Dermis blood vessel endothelial cell (primary cell): ENCODE results near the gene KANSL3. TPM values are rescaled to one million over a fixed set of nuclear protein-coding genes. Genes with fewer than 3 reads are reported as not detected.

Experiments
- total RNA-seq: library from RNA; depleted of rRNA; stranded (reverse); fragments of >200 nt; gene quantifications from 2 replicates; pipeline ENCODE4 v1.2.3, GENCODE V29; 2014

The KANSL3 gene
- total RNA-seq, 1 donor from 2014 or later, result 27.7 TPM

Other genes with a start within 250 kb of the KANSL3 start
- gene NEURL3, start 133.0 kb downstream of the KANSL3 start, total RNA-seq, result 0.05 and 0.51 TPM in 2 replicates
- 11.4 and 15.4 TPM in 2 replicates for gene ARID5A, start 101.6 kb downstream of the KANSL3 start, total RNA-seq
- gene FER1L5, start 4.5 kb upstream of the KANSL3 start, total RNA-seq, result under 0.01 TPM in 1 of 2 replicates, not detected in the other
- 24.2 and 24.7 TPM in 2 replicates for gene LMAN2L, start 101.8 kb upstream of the KANSL3 start, total RNA-seq
- gene CNNM4, start 122.6 kb upstream of the KANSL3 start, total RNA-seq, result 2.4 and 3.2 TPM in 2 replicates
- 14.0 and 24.9 TPM in 2 replicates for gene CNNM3, start 178.0 kb upstream of the KANSL3 start, total RNA-seq
- gene ANKRD23, start 205.7 kb upstream of the KANSL3 start, total RNA-seq, result 1.1 and 1.5 TPM in 2 replicates
- gene ANKRD39, start 219.7 kb upstream of the KANSL3 start, total RNA-seq, result 6.8 and 8.0 TPM in 2 replicates
- gene SEMA4C, start 231.8 kb upstream of the KANSL3 start, total RNA-seq, result 39.7 and 40.3 TPM in 2 replicates